ENCODE results near the gene UNC50. TPM values are rescaled to one million over a fixed set of nuclear protein-coding genes. Genes with fewer than 3 reads are reported as not detected.
"Not testable (repeated sequence)": the region's sequence is repeated elsewhere in the genome, so short reads cannot be mapped to it uniquely, and the experiment has no call there.

The UNC50 gene
- total RNA-seq, 1 donor from 2014 or later: 27.9 TPM

DNA sequence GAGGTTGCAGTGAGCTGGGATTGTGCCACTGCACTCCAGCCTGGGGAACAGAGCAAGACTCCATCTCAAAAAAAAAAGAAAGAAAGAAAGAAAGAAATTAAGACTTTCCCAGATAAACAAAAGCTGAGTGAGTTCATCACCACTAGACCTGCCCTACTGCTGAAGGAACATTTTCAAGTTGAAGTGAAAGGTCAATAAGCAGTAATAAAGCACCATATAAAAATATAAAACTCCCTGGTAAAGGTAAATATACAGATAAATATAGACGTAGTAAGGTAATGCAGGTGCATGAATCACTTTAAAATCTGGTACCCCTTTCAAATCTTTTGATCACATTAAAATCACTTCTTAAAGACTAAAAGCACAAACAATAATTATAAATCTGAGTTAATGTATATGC lies 42.6 kb downstream of the UNC50 start:
- intact Hi-C loops (cut with DNase I): loop anchor here (5.0 kb wide), 1 partner anchor 76 kb away; no protein-coding TSS in a partner anchor
- DNase-seq (ENCODE audit: low spot score): no peak

DNA sequence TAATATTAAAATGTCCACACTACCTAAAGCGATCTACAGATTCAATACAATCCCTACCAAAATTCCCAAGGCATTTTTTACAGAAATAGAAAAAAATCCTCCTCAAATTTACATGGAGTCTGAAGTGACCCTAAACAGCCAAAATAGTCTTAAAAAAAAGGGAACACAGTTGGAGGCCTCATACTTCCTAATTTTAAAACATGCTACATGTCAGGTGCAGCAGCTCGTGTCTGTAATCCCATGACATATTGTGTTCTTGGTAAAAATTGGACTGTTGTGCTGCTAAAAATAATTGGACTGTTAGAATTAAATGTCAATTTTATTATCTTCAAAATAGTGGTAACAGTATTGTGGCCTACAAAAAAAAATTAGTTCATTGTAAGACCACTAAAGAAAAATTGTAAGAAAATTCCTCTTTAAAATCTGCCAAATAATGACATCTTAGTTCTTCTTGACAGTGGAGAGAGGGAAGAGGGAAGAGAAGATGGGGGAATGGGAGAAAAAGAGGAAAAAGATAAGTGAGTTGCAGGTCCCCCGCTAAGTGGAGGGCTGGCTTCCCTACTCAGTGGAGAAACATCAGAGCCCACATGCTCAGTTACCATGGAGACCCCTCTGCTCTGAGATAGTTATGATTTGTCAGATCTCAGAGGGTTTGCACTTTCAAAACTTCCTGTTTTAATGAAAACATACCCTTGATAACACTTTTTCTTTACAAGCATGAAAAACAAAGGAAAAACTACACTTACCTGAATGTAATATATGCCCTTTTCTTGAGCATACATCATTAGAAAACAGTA lies 46.5 kb downstream of the UNC50 start:
- DNase-seq (ENCODE audit: low spot score): no peak
- intact Hi-C loops (cut with DNase I): loop anchor here (5.0 kb wide), 1 partner anchor 72 kb away; no protein-coding TSS in a partner anchor

DNA sequence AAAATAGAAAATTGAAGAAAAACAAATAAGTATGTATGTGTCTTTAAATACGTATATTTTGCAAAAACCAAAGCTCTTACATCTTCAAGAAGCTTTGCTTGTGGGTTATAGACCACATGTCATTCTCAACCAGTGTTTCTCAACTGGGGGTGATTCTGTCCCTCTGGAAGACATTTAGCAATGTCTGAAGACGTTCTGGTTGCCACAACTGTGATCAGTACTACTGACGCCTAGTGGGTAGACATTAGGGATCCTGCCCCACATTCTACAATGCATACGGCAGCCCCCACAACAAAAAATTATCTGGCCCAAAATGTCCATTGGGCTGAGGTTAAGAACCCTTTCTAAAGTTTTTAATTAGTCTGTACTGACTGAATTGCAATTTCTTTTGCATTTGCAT lies 48.4 kb downstream of the UNC50 start:
- DNase-seq (ENCODE audit: low spot score): no peak
- intact Hi-C loops (cut with DNase I): no loop called here

DNA sequence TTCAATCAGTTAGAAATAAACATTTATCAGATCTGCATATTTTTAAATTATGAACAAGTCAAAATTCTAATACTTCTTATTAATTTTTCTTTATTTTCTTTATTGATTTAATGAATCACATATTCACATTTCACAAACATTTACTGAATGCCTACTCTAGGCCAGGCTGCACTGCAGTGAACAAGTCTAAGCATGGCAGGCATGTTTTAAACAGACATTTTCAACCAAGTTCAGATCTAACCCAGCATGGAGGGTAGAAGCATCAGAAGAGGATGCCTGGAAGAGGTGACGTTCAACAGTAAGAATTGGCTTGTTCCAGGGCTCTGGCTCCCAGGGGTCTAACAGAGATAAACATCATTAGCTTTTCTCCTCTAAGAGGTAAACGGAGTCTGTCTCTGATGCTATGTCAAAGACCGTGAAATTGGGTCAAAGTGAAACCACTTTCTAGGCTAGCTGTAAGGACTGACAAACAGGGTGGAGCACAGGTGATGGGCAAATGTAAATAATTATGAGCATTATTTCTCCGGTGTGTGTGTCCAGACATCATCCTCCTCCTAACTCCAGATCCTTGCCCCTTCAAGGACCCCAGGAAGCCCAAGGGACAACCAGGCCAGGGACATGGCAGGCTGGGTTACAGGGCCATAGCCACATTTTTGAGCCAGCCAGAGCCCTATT lies 50.6 kb downstream of the UNC50 start:
- intact Hi-C loops (cut with DNase I): no loop called here
- no peak for DNase-seq (ENCODE audit: low spot score)

DNA sequence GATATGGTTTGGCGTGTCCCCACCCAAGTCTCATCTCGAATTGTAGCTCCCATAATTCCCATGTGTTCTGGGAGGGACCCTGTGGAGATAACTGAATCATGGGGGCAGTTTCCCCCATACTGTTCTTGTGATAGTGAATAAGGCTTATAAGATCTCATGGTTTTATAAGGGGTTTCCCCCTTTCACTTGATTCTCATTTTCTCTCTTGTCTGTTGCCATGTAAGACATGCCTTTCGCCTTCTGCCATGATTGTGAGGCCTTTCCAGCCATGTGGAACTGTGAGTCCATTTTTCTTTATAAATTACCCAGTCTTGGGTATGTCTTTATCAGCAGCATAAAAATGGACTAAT lies 51.1 kb downstream of the UNC50 start:
- DNase-seq (ENCODE audit: low spot score); intact Hi-C loops (cut with DNase I): not testable (repeated sequence)

DNA sequence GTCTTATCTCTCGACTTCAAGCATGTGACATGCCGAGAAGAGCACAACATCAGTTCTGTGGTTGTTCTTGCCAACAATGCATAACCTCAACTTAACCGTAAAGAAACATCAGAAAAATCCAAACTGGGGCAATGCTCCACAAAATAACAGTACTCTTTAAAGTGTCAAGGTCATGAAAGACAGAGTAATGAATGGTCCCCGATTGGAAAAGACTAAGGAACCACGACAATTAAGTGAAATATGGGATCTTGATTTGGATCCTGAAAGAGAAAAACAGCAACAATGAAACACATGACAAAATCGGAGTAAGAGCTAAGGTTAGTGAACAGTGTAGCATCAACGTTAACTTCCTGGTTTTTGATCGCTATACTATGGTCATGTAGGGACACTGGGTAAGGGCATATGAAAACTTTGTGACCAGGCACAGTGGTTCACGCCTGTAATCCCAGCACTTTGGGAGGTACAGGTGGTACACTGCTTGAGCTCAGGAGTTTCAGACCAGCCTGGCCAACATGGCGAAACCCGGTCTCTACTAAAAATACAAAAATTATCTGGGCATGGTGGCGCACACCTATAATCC lies 55.2 kb downstream of the UNC50 start:
- no peak for DNase-seq (ENCODE audit: low spot score)
- intact Hi-C loops (cut with DNase I): no loop called here

DNA sequence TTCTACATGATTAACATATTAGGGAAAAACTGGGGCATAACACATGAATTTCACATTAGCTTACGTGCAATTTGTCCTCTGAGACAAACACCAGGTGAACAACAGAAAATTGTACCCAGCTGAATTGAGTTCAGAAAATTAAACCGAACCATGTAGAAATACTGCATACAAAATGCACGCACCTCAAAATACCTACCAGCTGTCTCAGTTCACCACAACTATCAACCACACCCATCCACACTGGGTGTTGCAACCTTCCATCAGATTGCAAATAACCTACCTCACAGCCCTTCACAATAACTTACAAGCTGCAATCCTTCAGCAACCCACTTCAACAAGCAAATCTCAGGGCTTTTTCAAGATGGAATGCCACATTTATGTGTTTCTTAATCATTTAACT lies 55.9 kb downstream of the UNC50 start:
- DNase-seq (ENCODE audit: low spot score): no peak
- intact Hi-C loops (cut with DNase I): no loop called here

DNA sequence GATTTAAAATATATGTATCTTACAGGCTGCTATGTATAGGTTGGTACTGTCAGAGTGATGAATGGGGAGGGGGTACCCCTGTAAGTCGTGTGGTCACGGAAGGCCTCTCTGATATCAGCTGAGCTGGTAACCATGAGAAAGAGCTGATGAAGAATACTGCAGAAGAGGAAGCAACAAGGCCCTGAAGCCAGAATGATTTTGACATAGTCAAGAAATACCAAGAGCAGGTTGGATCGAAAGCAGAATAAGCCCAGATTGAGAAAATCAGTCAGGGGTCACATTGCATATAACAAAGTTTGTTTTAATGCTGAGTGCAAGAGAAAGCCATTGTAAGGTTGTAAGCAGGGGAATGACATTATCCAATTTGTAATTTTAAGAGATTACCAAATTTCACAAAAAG lies 57.3 kb downstream of the UNC50 start:
- DNase-seq (ENCODE audit: low spot score): no peak
- intact Hi-C loops (cut with DNase I): no loop called here

Other genes starting within 250 kb of the UNC50 start
- 19.9 TPM for gene INPP4A, start 163.7 kb upstream of the UNC50 start, total RNA-seq
- 28.3 TPM for gene COA5, start 77 bp upstream of the UNC50 start, total RNA-seq
- 16.3 TPM for gene MGAT4A, start 122.5 kb downstream of the UNC50 start, total RNA-seq

Measured in cardiac septum (tissue), 1 donor.